IMR-90 (cell line): ENCODE results near the gene LRRC4C. TPM values are rescaled to one million over a fixed set of nuclear protein-coding genes. Genes with fewer than 3 reads are reported as not detected.
"Not testable (repeated sequence)": the region's sequence is repeated elsewhere in the genome, so short reads cannot be mapped to it uniquely, and the experiment has no call there.

Source experiments
- ATAC-seq: fragments of 200-7000 bp; cut with Tn5 transposase; 2 replicates; pipeline ENCODE4 v1.9.1; 2020; ENCODE audit warnings: low read depth, mild to moderate bottlenecking, moderate library complexity
- BruUV-seq: library from RNA; stranded (reverse); fragments of 400-500 nt; replicated peaks from 2 replicates; lab custom pipeline; 2021; lab: Mats Ljungman, UMichigan
- CTCF ChIA-PET: fragments of 300-600 bp; formaldehyde crosslinking; extraction: SDS; loops from one replicate; lab custom pipeline; 2021; ENCODE audit warnings: antibody characterized with exemption; lab: Yijun Ruan, JAX
- POLR2A ChIA-PET: fragments of 300-600 bp; sonication (Branson Sonifier 250); formaldehyde crosslinking; loops from one replicate; lab custom pipeline; 2022; ENCODE audit warnings: antibody characterized with exemption; ENCODE audit not compliant: unreplicated experiment; lab: Charles Lee
- DNase-seq: peaks from one replicate; pipeline ENCODE4 v3.0.0; 2013
- H2AFZ ChIP-seq: replicated peaks from 2 replicates; pipeline ENCODE3; 2013; ENCODE audit warnings: low read length, mild to moderate bottlenecking; ENCODE audit not compliant: poor library complexity
- H2AK5ac ChIP-seq: 2 replicates; pipeline ENCODE4 v1.6.1; 2013; ENCODE audit warnings: low read depth, low read length, inconsistent platforms
- H2AK9ac ChIP-seq: replicated peaks from 2 replicates; pipeline ENCODE3; 2013; ENCODE audit warnings: mild to moderate bottlenecking, low read depth, low read length, moderate library complexity; ENCODE audit not compliant: poor library complexity
- H2BK120ac ChIP-seq: 2 replicates; pipeline ENCODE4 v1.6.1; 2013; ENCODE audit warnings: low read depth, low read length, inconsistent platforms
- H2BK15ac ChIP-seq: 3 replicates; pipeline ENCODE4 v1.6.1; 2013; ENCODE audit warnings: low read depth, low read length, inconsistent platforms
- H2BK20ac ChIP-seq: 2 replicates; pipeline ENCODE4 v1.6.1; 2013; ENCODE audit warnings: low read depth, mild to moderate bottlenecking, inconsistent platforms, low read length, moderate library complexity
- H2BK5ac ChIP-seq: 2 replicates; pipeline ENCODE4 v1.6.1; 2013; ENCODE audit warnings: mild to moderate bottlenecking, low read depth, low read length, inconsistent platforms; ENCODE audit not compliant: poor library complexity, severe bottlenecking
- H3K14ac ChIP-seq: replicated peaks from 2 replicates; pipeline ENCODE4 v1.6.1; 2013; ENCODE audit warnings: low read depth, low read length, inconsistent platforms
- H3K18ac ChIP-seq: 2 replicates; pipeline ENCODE4 v1.6.1; 2013; ENCODE audit warnings: low read depth, low read length, control low read depth
- H3K23ac ChIP-seq: 2 replicates; pipeline ENCODE4 v1.6.1; 2013; ENCODE audit warnings: low read depth, low read length, inconsistent platforms
- H3K27ac ChIP-seq: 2 replicates; pipeline ENCODE4 v1.5.1; 2013; ENCODE audit warnings: mild to moderate bottlenecking, control low read depth, low read length; ENCODE audit not compliant: insufficient read depth
- H3K27me3 ChIP-seq: 2 replicates; pipeline ENCODE4 v1.6.1; 2013; ENCODE audit warnings: low read length; ENCODE audit not compliant: control insufficient read depth, insufficient read depth
- H3K36me3 ChIP-seq: 2 replicates; pipeline ENCODE4 v1.6.1; 2013; ENCODE audit warnings: low read length, mixed read lengths; ENCODE audit not compliant: control insufficient read depth, insufficient read depth
- H3K4ac ChIP-seq: 2 replicates; pipeline ENCODE4 v1.6.1; 2013; ENCODE audit warnings: low read depth, low read length, inconsistent platforms
- H3K4me1 ChIP-seq: 2 replicates; pipeline ENCODE4 v1.6.1; 2013; ENCODE audit warnings: low read length, mixed read lengths; ENCODE audit not compliant: control insufficient read depth, insufficient read depth
- H3K4me2 ChIP-seq: 2 replicates; pipeline ENCODE4 v1.6.1; 2013; ENCODE audit warnings: low read depth, mild to moderate bottlenecking, control low read depth, low read length, moderate library complexity
- H3K4me3 ChIP-seq: 2 replicates; pipeline ENCODE4 v1.5.1; 2013; ENCODE audit warnings: low read depth, mild to moderate bottlenecking, control low read depth, low read length, moderate library complexity; ENCODE audit not compliant: insufficient read depth
- H3K56ac ChIP-seq: 2 replicates; pipeline ENCODE4 v1.6.1; 2013; ENCODE audit warnings: low read length, inconsistent platforms; ENCODE audit not compliant: insufficient read depth; ENCODE audit errors: extremely low read depth
- H3K79me1 ChIP-seq, 2 experiments: 2 replicates each; pipeline ENCODE4 v1.6.1; 2013; ENCODE audit warnings: low read length in 2 of 2, inconsistent platforms in 1 of 2, low read depth in 1 of 2
- H3K9ac ChIP-seq: 2 replicates; pipeline ENCODE4 v1.6.1; 2013; ENCODE audit warnings: low read depth, low read length, control low read depth
- H3K9me1 ChIP-seq: 2 replicates; pipeline ENCODE4 v1.6.1; 2013; ENCODE audit warnings: low read length, inconsistent platforms; ENCODE audit not compliant: insufficient read depth
- H3K9me3 ChIP-seq: 2 replicates; pipeline ENCODE4 v1.6.1; 2013; ENCODE audit warnings: low read length; ENCODE audit not compliant: control insufficient read depth, insufficient read depth
- H4K20me1 ChIP-seq: 2 replicates; pipeline ENCODE4 v1.6.1; 2013; ENCODE audit warnings: low read length, inconsistent platforms; ENCODE audit not compliant: insufficient read depth
- H4K5ac ChIP-seq: 2 replicates; pipeline ENCODE4 v1.6.1; 2013; ENCODE audit warnings: mild to moderate bottlenecking, low read depth, low read length, control low read depth
- H4K8ac ChIP-seq, 2 experiments: 2 replicates each; pipeline ENCODE4 v1.6.1; 2013; ENCODE audit warnings: low read depth in 2 of 2, low read length in 2 of 2, control low read depth in 1 of 2, inconsistent platforms in 1 of 2
- H4K91ac ChIP-seq: 2 replicates; pipeline ENCODE4 v1.6.1; 2013; ENCODE audit warnings: low read depth, low read length, inconsistent platforms; ENCODE audit not compliant: insufficient read depth
- WGBS, 2 experiments: methylation state at CpG; one replicate each; pipeline versions ENCODE4 v1.1.5 to v1.1.7; 2013; ENCODE audit warnings: missing lambda C conversion rate in 2 of 2; ENCODE audit not compliant: insufficient read length in 1 of 2; ENCODE audit errors: extremely low coverage in 2 of 2; 5-methylcytosine and 5-hydroxymethylcytosine counted together
- dilution Hi-C: fragments of 300-500 bp; cut with HindIII; formaldehyde crosslinking; loops from one replicate; pipeline ENCODE4 v1.14.3; 2018; ENCODE audit warnings: low sequenced_read_pairs; ENCODE audit not compliant: unreplicated experiment
- in situ Hi-C: fragments of 300-500 bp; cut with MboI; formaldehyde crosslinking; loops from 3 replicates; pipeline ENCODE4 v1.14.3; 2019; ENCODE audit warnings: low sequenced_read_pairs, inconsistent platforms, mixed read lengths
- intact Hi-C: fragments of 100-400 bp; cut with micrococcal nuclease; formaldehyde crosslinking; loops from 2 replicates; pipeline ENCODE4 v1.10.0; 2022
- polyA plus RNA-seq, 3 experiments: library from polyadenylated mRNA; depleted of rRNA; stranded (reverse); fragments of >200 nt; gene quantifications; 2 replicates each; pipeline ENCODE4 v1.2.3, GENCODE V29; 2012; ENCODE audit warnings: low replicate concordance in 1 of 3
- total RNA-seq: library from RNA; depleted of rRNA; stranded (reverse); fragments of >200 nt; gene quantifications from 2 replicates; pipeline ENCODE4 v1.2.3, GENCODE V29; 2012

Gene LRRC4C
- total and polyA plus RNA-seq, 2 of the 4 experiments (the other 2 are of a cell fraction), result under 0.01 to 0.03 TPM

DNA sequence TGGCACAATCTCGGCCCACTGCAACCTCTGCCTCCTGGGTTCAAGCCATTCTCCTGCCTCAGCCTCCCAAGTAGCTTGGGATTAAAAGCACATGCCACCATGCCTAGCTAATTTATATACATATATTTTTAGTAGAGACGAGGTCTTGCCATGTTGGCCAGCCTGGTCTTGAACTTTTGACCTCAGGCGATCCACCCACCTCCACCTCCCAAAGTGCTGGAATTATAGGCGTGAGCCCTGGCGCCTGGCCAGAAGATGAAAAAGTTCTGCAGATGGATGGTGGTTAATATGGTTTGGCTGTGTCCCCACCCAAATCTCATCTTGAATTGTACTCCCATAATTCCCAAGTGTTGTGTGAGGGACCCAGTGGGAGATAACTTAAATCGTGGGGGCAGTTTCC, 937.4 kb downstream of the LRRC4C start:
- H4K20me1 ChIP-seq, H3K23ac ChIP-seq, H3K9me1 ChIP-seq, CTCF ChIA-PET, H2BK120ac ChIP-seq, H3K9me3 ChIP-seq, H3K9ac ChIP-seq, BruUV-seq, H3K36me3 ChIP-seq, H3K4me1 ChIP-seq, H3K4ac ChIP-seq, H3K4me3 ChIP-seq, H3K18ac ChIP-seq, H3K14ac ChIP-seq, H4K91ac ChIP-seq, H3K56ac ChIP-seq, dilution Hi-C loops, H2AFZ ChIP-seq, H3K4me2 ChIP-seq, H4K5ac ChIP-seq, H2AK5ac ChIP-seq, intact Hi-C loops, H3K79me1 ChIP-seq, H2BK5ac ChIP-seq, H3K27me3 ChIP-seq, H2BK20ac ChIP-seq, H2AK9ac ChIP-seq, H4K8ac ChIP-seq, H3K27ac ChIP-seq, ATAC-seq, POLR2A ChIA-PET, DNase-seq, in situ Hi-C loops, H2BK15ac ChIP-seq: not testable (repeated sequence)
- no CpG with 5 or more reads among the region's 6 CpGs for WGBS, 2 experiments
